ENCODE results near the gene CRELD2. TPM values are rescaled to one million over a fixed set of nuclear protein-coding genes. Genes with fewer than 3 reads are reported as not detected.

The CRELD2 gene
- total RNA-seq, 6 experiments from 2014 or later: 26.0 to 56.4 (median 47.8) TPM

- peaks cover 0 to 33% (median 16%) of the 10 kb centered on the region in 4 donors for H3K4me1 ChIP-seq
- intact Hi-C loops (cut with DNase I): loop anchor here in 1 of 2 donors (10.0 kb wide), 1 partner anchor 61 kb away; no protein-coding TSS in a partner anchor
- no peak overlapping the region for H3K4me3 ChIP-seq
- peak; percentile 67 for TF ChIP-seq POLR2A (IDR thresholded peaks at IDR 0.05)
- no peak for TF ChIP-seq CTCF (IDR thresholded peaks at IDR 0.05)
- H3K36me3 ChIP-seq: no peaks in the 10 kb centered on the region
- H3K27me3 ChIP-seq: no peaks in the 10 kb centered on the region
- H3K9me3 ChIP-seq: no peaks in the 10 kb centered on the region
- 51% methylated on average over 6 of the region's 27 CpGs for WGBS (ENCODE audit: insufficient coverage, low coverage, low lambda C conversion rate, missing lambda C conversion rate)
- DNase-seq (peak; percentile 44 to 81 (median 62)), ATAC-seq (no peak)
- H3K27ac ChIP-seq: peak overlapping the region; percentile 79 to 97 (median 83)
Measured at GRCh38 chr22:49933236-49934159, 15.1 kb downstream of the CRELD2 start.

GRCh38 chr22:49934160-49934890 lies 15.9 kb downstream of the CRELD2 start:
- DNase-seq (peak; percentile 76 to 81 (median 78)), ATAC-seq (peak; percentile 4 to 39 (median 6))
- peak overlapping the region; percentile 79 to 97 (median 83) for H3K27ac ChIP-seq
- TF ChIP-seq CTCF (IDR thresholded peaks at IDR 0.05) (no peak), POLR2A (IDR thresholded peaks at IDR 0.05) (no peak)
- peaks cover 0 to 37% (median 16%) of the 10 kb centered on the region in 4 donors for H3K4me1 ChIP-seq
- no peaks in the 10 kb centered on the region for H3K9me3 ChIP-seq
- H3K36me3 ChIP-seq: no peaks in the 10 kb centered on the region
- no peaks in the 10 kb centered on the region for H3K27me3 ChIP-seq
- H3K4me3 ChIP-seq: peak overlapping the region; percentile 35 to 58 (median 48)
- WGBS (ENCODE audit: insufficient coverage, low coverage, low lambda C conversion rate, missing lambda C conversion rate): 20% methylated on average over 2 of the region's 24 CpGs
- intact Hi-C loops (cut with DNase I): loop anchor here in 1 of 2 donors (10.0 kb wide), 1 partner anchor 60 kb away; no protein-coding TSS in a partner anchor

- H3K27ac ChIP-seq: peak overlapping the region; percentile 79 to 97 (median 83)
- no peaks in the 10 kb centered on the region for H3K27me3 ChIP-seq
- intact Hi-C loops (cut with DNase I): loop anchor here in 1 of 2 donors (10.0 kb wide), 1 partner anchor 60 kb away; no protein-coding TSS in a partner anchor
- TF ChIP-seq POLR2A (IDR thresholded peaks at IDR 0.05): no peak
- no peak for TF ChIP-seq CTCF (IDR thresholded peaks at IDR 0.05)
- DNase-seq (peak; percentile 88 to 93 (median 88)), ATAC-seq (peak; percentile 3 to 42 (median 24))
- H3K4me3 ChIP-seq: peak overlapping the region; percentile 35 to 58 (median 48)
- H3K4me1 ChIP-seq: peaks cover 0 to 33% (median 14%) of the 10 kb centered on the region in 4 donors
- no peaks in the 10 kb centered on the region for H3K36me3 ChIP-seq
- no peaks in the 10 kb centered on the region for H3K9me3 ChIP-seq
- 10% methylated on average over 16 of the region's 56 CpGs for WGBS (ENCODE audit: insufficient coverage, low coverage, low lambda C conversion rate, missing lambda C conversion rate)
Measured at GRCh38 chr22:49934891-49935557, 16.6 kb downstream of the CRELD2 start.

GRCh38 chr22:49935561-49935960 lies 17.1 kb downstream of the CRELD2 start:
- Histone ChIP-seq H3K27ac (peak overlapping the region in 1 of 3 donors; percentile 97), H3K4me1 (peaks cover 0 to 33% (median 14%) of the 10 kb centered on the region in 4 donors), H3K4me3 (peak overlapping the region; percentile 14 to 48 (median 35)), H3K9me3 (no peaks in the 10 kb centered on the region), H3K27me3 (no peaks in the 10 kb centered on the region), H3K36me3 (no peaks in the 10 kb centered on the region)
- 3% methylated on average over 15 of the region's 16 CpGs for WGBS (ENCODE audit: insufficient coverage, low coverage, low lambda C conversion rate, missing lambda C conversion rate)
- TF ChIP-seq CTCF (IDR thresholded peaks at IDR 0.05): no peak
- no peak for TF ChIP-seq POLR2A (IDR thresholded peaks at IDR 0.05)
- DNase-seq: peak in 1 of 3 donors; percentile 80
- ATAC-seq: peak in 1 of 4 donors; percentile 1
- intact Hi-C loops (cut with DNase I): loop anchor here in 1 of 2 donors (10.0 kb wide), 1 partner anchor 59 kb away; no protein-coding TSS in a partner anchor
